GM12891 (cell line): ENCODE measurements around the gene PLEKHG5.

Experiments
- POLR2A ChIP-seq: IDR thresholded peaks from 2 replicates; pipeline ENCODE4 v1.6.1; 2011; ENCODE audit warnings: low read depth, low read length, control low read depth
- POLR2AphosphoS5 ChIP-seq: IDR thresholded peaks from 2 replicates; pipeline ENCODE4 v1.6.1; 2011; ENCODE audit warnings: low read depth, low read length, control low read depth
- TAF1 ChIP-seq: IDR thresholded peaks from 2 replicates; pipeline ENCODE4 v1.6.1; 2011; ENCODE audit warnings: low read depth, low read length, control low read depth

DNA sequence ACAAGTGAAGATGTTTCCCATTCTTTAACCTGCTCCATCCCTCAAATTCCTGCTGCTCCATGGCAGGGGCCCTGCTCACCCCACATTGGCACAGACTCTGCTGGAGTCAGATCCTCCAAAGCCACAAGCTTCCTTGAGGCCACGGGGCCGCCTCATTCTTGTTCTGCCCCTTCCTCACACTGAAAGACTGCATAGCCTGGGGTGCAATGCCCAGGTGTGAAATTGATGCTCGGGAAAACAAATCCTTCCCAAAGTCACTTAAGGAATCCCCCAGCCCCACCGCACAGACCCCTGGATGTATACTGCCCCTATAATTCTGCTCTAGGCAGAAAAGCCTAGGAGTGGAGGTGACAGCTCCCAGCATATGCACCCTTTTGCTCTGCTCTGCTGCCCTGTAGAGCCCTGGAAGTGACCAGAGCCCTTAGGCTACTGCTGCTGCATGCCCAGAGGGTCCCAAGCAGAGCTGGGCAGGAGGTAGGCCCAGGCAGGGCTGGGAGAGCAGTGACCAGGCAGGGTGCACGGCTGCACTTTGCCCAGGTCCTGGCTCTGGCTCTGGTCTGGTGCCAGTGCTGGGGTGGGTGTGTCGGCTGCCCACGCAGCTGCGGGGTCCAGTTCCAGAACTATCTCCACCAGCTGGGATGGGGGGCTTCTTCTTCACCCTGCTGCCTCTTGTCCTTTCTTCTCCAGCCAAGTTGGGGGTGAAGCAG is 73.4 kb downstream of the PLEKHG5 start:
- no peak for TF ChIP-seq POLR2AphosphoS5
- TF ChIP-seq TAF1, result no peak
- TF ChIP-seq POLR2A, result no peak
